Left lobe of liver (tissue), 2 donors: ENCODE results near the gene EFCAB14. TPM values are rescaled to one million over a fixed set of nuclear protein-coding genes. Genes with fewer than 3 reads are reported as not detected.
A peak's percentile ranks its signal among the peaks of the same experiment; 100 is the strongest.
"Not testable (repeated sequence)": the region's sequence is repeated elsewhere in the genome, so short reads cannot be mapped to it uniquely, and the experiment has no call there.

Source experiments
- ATAC-seq: fragments of 200-7000 bp; cut with Tn5 transposase; one replicate; pipeline ENCODE4 v1.9.1; 2020; ENCODE audit warnings: mild to moderate bottlenecking, moderate library complexity
- DNase-seq: peaks from one replicate; pipeline ENCODE4 v3.0.0-alpha.2; 2020; ENCODE audit warnings: low spot score
- total RNA-seq: library from RNA; stranded (reverse); gene quantifications from one replicate; pipeline ENCODE4 v1.2.1, GENCODE V29; 2021
- donor health status: DM: no; HTN: no; CAD: no; lungs with moderate emphysema.
- donor health status: DM: no; HTN: yes; CAD: no.

EFCAB14 gene
- total RNA-seq, 1 donor from 2014 or later: 38.7 TPM

- DNase-seq (no peak), ATAC-seq (no peak)
Observed at GRCh38 chr1:46657775-46658174, 61.1 kb downstream of the EFCAB14 start.

GRCh38 chr1:46656643-46657042, 62.3 kb downstream of the EFCAB14 start:
- ATAC-seq (no peak), DNase-seq (no peak)

- DNase-seq (no peak), ATAC-seq (no peak)
Observed at GRCh38 chr1:46655848-46656247, 63.1 kb downstream of the EFCAB14 start.

- ATAC-seq, DNase-seq: not testable (repeated sequence)
Observed at GRCh38 chr1:46654698-46655097, 64.2 kb downstream of the EFCAB14 start.

GRCh38 chr1:46654012-46654411, 64.9 kb downstream of the EFCAB14 start:
- DNase-seq (no peak), ATAC-seq (no peak)

GRCh38 chr1:46653405-46653958, 65.4 kb downstream of the EFCAB14 start:
- no peak for ATAC-seq
- no peak for DNase-seq

- ATAC-seq (no peak), DNase-seq (no peak)
Observed at GRCh38 chr1:46652321-46653100, 66.4 kb downstream of the EFCAB14 start.

GRCh38 chr1:46651152-46651551, 67.8 kb downstream of the EFCAB14 start:
- DNase-seq, ATAC-seq: not testable (repeated sequence)

- DNase-seq: no peak
- no peak for ATAC-seq
Observed at GRCh38 chr1:46650491-46650890, 68.4 kb downstream of the EFCAB14 start.

- ATAC-seq: no peak
- no peak for DNase-seq
Observed at GRCh38 chr1:46649764-46650163, 69.2 kb downstream of the EFCAB14 start.

GRCh38 chr1:46647611-46648010, 71.3 kb downstream of the EFCAB14 start:
- no peak for DNase-seq
- ATAC-seq: no peak

- DNase-seq (no peak), ATAC-seq (no peak)
Observed at GRCh38 chr1:46646844-46647243, 72.1 kb downstream of the EFCAB14 start.

- ATAC-seq (no peak), DNase-seq (no peak)
Observed at GRCh38 chr1:46646331-46646730, 72.6 kb downstream of the EFCAB14 start.

- ATAC-seq (no peak), DNase-seq (no peak)
Observed at GRCh38 chr1:46645815-46646214, 73.1 kb downstream of the EFCAB14 start.

GRCh38 chr1:46643368-46643775, 75.5 kb downstream of the EFCAB14 start:
- peak; percentile 82 for ATAC-seq

GRCh38 chr1:46642115-46642680, 76.7 kb downstream of the EFCAB14 start:
- ATAC-seq: no peak
- DNase-seq: no peak

More at GRCh38 chr1:46643368-46643775, 75.5 kb downstream of the EFCAB14 start:
- no peak for DNase-seq

- ATAC-seq (no peak), DNase-seq (no peak)
Observed at GRCh38 chr1:46639547-46639946, 79.4 kb downstream of the EFCAB14 start.

- ATAC-seq (no peak), DNase-seq (no peak)
Observed at GRCh38 chr1:46638921-46639320, 80.0 kb downstream of the EFCAB14 start.

- DNase-seq: no peak
- ATAC-seq: no peak
Observed at GRCh38 chr1:46637444-46638083, 81.3 kb downstream of the EFCAB14 start.

- ATAC-seq (no peak), DNase-seq (no peak)
Observed at GRCh38 chr1:46635205-46635604, 83.7 kb downstream of the EFCAB14 start.

GRCh38 chr1:46630719-46631118, 88.2 kb downstream of the EFCAB14 start:
- no peak for ATAC-seq
- no peak for DNase-seq
